Ishikawa (cell line): ENCODE results near the gene ABL1.

ENCODE experiments used
- CEBPB ChIP-seq: IDR thresholded peaks from 2 replicates; pipeline ENCODE4 v1.6.1; 2012
- CREB1 ChIP-seq: IDR thresholded peaks from 2 replicates; pipeline ENCODE4 v1.6.1; 2012; ENCODE audit warnings: low read depth
- EGR1 ChIP-seq: IDR thresholded peaks from 2 replicates; pipeline ENCODE4 v1.6.1; 2012
- EP300 ChIP-seq: IDR thresholded peaks from 2 replicates; pipeline ENCODE4 v1.6.1; 2012; ENCODE audit warnings: borderline replicate concordance
- FOXM1 ChIP-seq: IDR thresholded peaks from 2 replicates; pipeline ENCODE4 v1.6.1; 2012; ENCODE audit warnings: low read depth, borderline replicate concordance
- NFIC ChIP-seq: IDR thresholded peaks from 2 replicates; pipeline ENCODE4 v1.6.1; 2012
- RAD21 ChIP-seq: IDR thresholded peaks from 2 replicates; pipeline ENCODE4 v1.6.1; 2012; ENCODE audit warnings: low read depth
- REST ChIP-seq: IDR thresholded peaks from 2 replicates; pipeline ENCODE4 v1.6.1; 2012; ENCODE audit warnings: low read depth, mild to moderate bottlenecking
- TAF1 ChIP-seq: IDR thresholded peaks from 2 replicates; pipeline ENCODE4 v1.6.1; 2012; ENCODE audit warnings: low read depth, mild to moderate bottlenecking
- TCF12 ChIP-seq: IDR thresholded peaks from 2 replicates; pipeline ENCODE4 v1.6.1; 2012; ENCODE audit warnings: low read depth
- TEAD4 ChIP-seq: IDR thresholded peaks from 2 replicates; pipeline ENCODE4 v1.6.1; 2012
- USF1 ChIP-seq: IDR thresholded peaks from 2 replicates; pipeline ENCODE4 v1.6.1; 2012
- YY1 ChIP-seq: IDR thresholded peaks from 2 replicates; pipeline ENCODE4 v1.6.1; 2012; ENCODE audit warnings: low read depth
- ZBTB7A ChIP-seq: IDR thresholded peaks from 2 replicates; pipeline ENCODE4 v1.6.1; 2012; ENCODE audit warnings: low read depth
- TF ChIP-seq, protein P1 (sequence below): IDR thresholded peaks from 2 replicates; pipeline ENCODE4 v1.6.1; 2012

The ABL1 gene

DNA sequence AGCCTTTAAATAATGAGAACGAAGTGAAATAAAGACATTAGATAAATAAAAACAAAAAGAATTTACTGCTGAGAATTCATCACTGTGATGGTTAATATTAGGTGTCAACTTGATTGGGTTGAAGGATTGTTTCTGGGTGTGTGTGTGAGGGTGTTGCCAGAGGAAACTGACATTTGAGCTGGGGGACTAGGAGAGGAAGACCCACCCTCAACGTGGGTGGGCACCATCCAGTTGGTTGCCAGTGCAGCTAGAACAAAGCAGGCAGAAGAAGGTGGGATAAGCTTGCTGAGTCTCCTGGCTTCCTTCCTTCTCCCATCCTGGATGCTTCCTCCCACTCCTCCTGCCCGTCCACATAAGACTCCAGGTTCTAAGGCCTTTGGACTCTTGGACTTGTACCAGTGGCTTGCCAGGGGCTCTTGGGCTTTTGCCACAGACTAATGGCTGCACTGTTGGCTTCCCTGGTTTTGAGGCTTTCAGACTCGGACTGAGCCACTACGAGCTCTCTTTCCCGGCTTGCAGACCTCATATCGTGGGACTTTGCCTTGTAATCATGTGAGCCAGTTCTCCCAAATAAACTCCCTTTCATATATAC is 43.7 kb upstream of the ABL1 start:
- no peak for TF ChIP-seq USF1
- no peak for TF ChIP-seq NFIC
- no peak for TF ChIP-seq ZBTB7A
- TF ChIP-seq TEAD4: no peak
- TF ChIP-seq EGR1: no peak
- no peak for TF ChIP-seq TCF12
- no peak for TF ChIP-seq CREB1
- no peak for TF ChIP-seq FOXM1
- no peak for TF ChIP-seq REST
- TF ChIP-seq YY1: no peak
- TF ChIP-seq CEBPB: no peak
- no peak for TF ChIP-seq RAD21
- no peak for TF ChIP-seq TAF1
- TF ChIP-seq, protein P1, sequence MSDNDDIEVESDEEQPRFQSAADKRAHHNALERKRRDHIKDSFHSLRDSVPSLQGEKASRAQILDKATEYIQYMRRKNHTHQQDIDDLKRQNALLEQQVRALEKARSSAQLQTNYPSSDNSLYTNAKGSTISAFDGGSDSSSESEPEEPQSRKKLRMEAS: no peak
- no peak for TF ChIP-seq EP300

DNA sequence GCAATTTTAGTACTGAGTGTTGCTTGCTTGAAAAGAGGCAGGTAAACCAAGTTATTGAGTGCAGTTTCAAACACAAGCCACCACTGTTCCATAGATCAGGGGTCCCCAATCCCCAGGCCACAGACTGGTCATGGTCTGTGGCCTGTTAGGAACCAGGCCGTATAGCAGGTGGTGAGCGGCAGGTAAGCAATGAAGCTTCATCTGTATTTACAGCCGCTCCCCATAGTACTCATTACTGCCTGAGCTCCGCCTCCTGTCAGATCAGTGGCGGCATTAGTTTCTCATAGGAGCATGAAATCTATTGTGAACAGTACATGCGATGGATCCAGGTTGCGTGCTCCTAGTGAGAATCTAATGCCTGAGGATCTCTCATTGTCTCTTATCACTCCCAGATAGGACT is 41.5 kb upstream of the ABL1 start:
- TF ChIP-seq, protein P1: no peak
- TF ChIP-seq EP300 (no peak), FOXM1 (no peak), CEBPB (no peak), NFIC (no peak), TAF1 (no peak), TEAD4 (no peak), RAD21 (no peak), USF1 (no peak)

- TF ChIP-seq CREB1 (no peak), NFIC (no peak), RAD21 (no peak), EGR1 (no peak), TAF1 (no peak), REST (no peak), YY1 (no peak), FOXM1 (no peak), ZBTB7A (no peak), EP300 (no peak), CEBPB (no peak), TEAD4 (no peak), USF1 (no peak), TCF12 (no peak)
- TF ChIP-seq, protein P1: no peak
Observed at GRCh38 chr9:130794923-130795495, 40.0 kb upstream of the ABL1 start.

DNA sequence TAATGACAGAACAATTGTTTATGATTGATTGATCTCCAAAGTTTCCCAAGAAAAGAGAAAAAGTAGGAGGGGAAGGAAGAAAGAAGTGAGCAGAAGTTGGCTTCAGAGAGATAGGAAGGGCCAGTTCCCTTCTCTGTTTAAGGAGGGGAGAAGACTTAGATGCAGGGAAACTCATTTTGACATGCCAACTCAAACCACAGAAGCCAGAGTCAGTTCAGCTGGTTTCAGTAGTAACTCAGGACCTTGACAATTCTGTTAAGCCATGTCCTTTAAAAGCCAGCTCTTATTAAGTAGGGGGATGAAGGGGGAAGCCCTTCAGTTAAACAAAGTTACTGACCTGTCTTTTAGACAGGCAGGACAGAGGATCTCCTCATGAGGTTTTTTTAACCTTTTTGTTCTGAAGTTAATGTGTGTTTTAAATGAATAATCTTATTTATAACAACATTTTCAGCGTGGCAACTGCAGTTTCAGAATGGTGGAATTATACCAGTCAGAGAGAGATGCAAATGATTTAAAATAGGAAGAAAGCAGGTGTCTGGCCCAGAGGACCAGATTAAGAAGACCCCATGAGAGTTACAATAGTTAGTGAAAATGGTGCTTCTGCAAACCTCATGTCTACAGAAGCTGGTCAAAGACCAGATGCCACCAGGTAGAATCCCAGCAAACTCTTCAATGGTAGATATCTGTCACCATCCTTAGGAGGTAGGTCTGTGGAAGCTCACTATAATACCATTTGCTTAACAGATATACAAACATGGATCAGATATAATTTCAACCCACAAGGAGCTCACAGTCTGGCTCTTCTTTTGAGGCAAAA is 29.3 kb upstream of the ABL1 start:
- TF ChIP-seq TEAD4 (no peak), EP300 (no peak), FOXM1 (no peak), NFIC (no peak)

- TF ChIP-seq EP300 (no peak), ZBTB7A (no peak), USF1 (no peak), FOXM1 (no peak), TAF1 (no peak), YY1 (no peak), EGR1 (no peak), TCF12 (no peak), TEAD4 (no peak), REST (no peak), CREB1 (no peak), NFIC (no peak), RAD21 (no peak), CEBPB (no peak)
- TF ChIP-seq, protein P1: no peak
Observed at GRCh38 chr9:130806327-130806716, 28.7 kb upstream of the ABL1 start.
